ENCODE data around the gene SMKR1. TPM values are rescaled to one million over a fixed set of nuclear protein-coding genes. Genes with fewer than 3 reads are reported as not detected.
A peak's percentile ranks its signal among the peaks of the same experiment; 100 is the strongest.
"Not testable (repeated sequence)": the region's sequence is repeated elsewhere in the genome, so short reads cannot be mapped to it uniquely, and the experiment has no call there.

The SMKR1 gene
- total RNA-seq = not detected
- long read RNA-seq = 0 reads

- DNase-seq (ENCODE audit: low spot score) = peak; percentile 90
Measured at GRCh38 chr7:129501760-129502707, at the start of gene SMKR1. Gene SMKR1 (plus strand): TSS chr7:129502531. CDS start chr7:129502825, 294 bp downstream.

- DNase-seq (ENCODE audit: low spot score) = no peak
Measured at GRCh38 chr7:129452589-129453231, 49.6 kb upstream of the SMKR1 start.

GRCh38 chr7:129453510-129454248, 48.7 kb upstream of the SMKR1 start:
- no peak for DNase-seq (ENCODE audit: low spot score)

GRCh38 chr7:129454249-129454551, 48.1 kb upstream of the SMKR1 start:
- no peak for DNase-seq (ENCODE audit: low spot score)

GRCh38 chr7:129456421-129456820, 45.9 kb upstream of the SMKR1 start:
- DNase-seq (ENCODE audit: low spot score) = no peak

- DNase-seq (ENCODE audit: low spot score) = no peak
Measured at GRCh38 chr7:129457101-129457500, 45.2 kb upstream of the SMKR1 start.

- DNase-seq (ENCODE audit: low spot score) = no peak
Measured at GRCh38 chr7:129458171-129458570, 44.2 kb upstream of the SMKR1 start.

- no peak for DNase-seq (ENCODE audit: low spot score)
Measured at GRCh38 chr7:129461809-129462208, 40.5 kb upstream of the SMKR1 start.

- no peak for DNase-seq (ENCODE audit: low spot score)
Measured at GRCh38 chr7:129462420-129462819, 39.9 kb upstream of the SMKR1 start.

GRCh38 chr7:129464194-129464593, 38.1 kb upstream of the SMKR1 start:
- DNase-seq (ENCODE audit: low spot score) = no peak

- DNase-seq (ENCODE audit: low spot score) = no peak
Measured at GRCh38 chr7:129465080-129465479, 37.3 kb upstream of the SMKR1 start.

GRCh38 chr7:129466796-129467195, 35.5 kb upstream of the SMKR1 start:
- no peak for DNase-seq (ENCODE audit: low spot score)

- no peak for DNase-seq (ENCODE audit: low spot score)
Measured at GRCh38 chr7:129468087-129468486, 34.2 kb upstream of the SMKR1 start.

- DNase-seq (ENCODE audit: low spot score) = no peak
Measured at GRCh38 chr7:129468547-129468946, 33.8 kb upstream of the SMKR1 start.

GRCh38 chr7:129469930-129470329, 32.4 kb upstream of the SMKR1 start:
- no peak for DNase-seq (ENCODE audit: low spot score)

GRCh38 chr7:129470411-129470810, 31.9 kb upstream of the SMKR1 start:
- no peak for DNase-seq (ENCODE audit: low spot score)

- DNase-seq (ENCODE audit: low spot score) = no peak
Measured at GRCh38 chr7:129471402-129471827, 30.9 kb upstream of the SMKR1 start.

- DNase-seq (ENCODE audit: low spot score) = not testable (repeated sequence)
Measured at GRCh38 chr7:129475931-129476330, 26.4 kb upstream of the SMKR1 start.

- not testable (repeated sequence) for DNase-seq (ENCODE audit: low spot score)
Measured at GRCh38 chr7:129476398-129476797, 25.9 kb upstream of the SMKR1 start.

- no peak for DNase-seq (ENCODE audit: low spot score)
Measured at GRCh38 chr7:129479831-129480230, 22.5 kb upstream of the SMKR1 start.

- no peak for DNase-seq (ENCODE audit: low spot score)
Measured at GRCh38 chr7:129480674-129481363, 21.5 kb upstream of the SMKR1 start.

All from mesenteric fat pad (tissue), 1 donor.